Measurements from ENCODE around the gene ZNF407.

Gene ZNF407

GRCh38 chr18:74698881-74699280, 101.2 kb downstream of the ZNF407 start:
- no peaks in the 10 kb centered on the region for H3K9me3 ChIP-seq (ENCODE audit: severe bottlenecking)
- ATAC-seq (ENCODE audit: low read depth), result no peak
- no peaks in the 10 kb centered on the region for H3K4me1 ChIP-seq (ENCODE audit: insufficient read depth, poor library complexity, severe bottlenecking)
- no peak for DNase-seq (ENCODE audit: low spot score)
- H3K27me3 ChIP-seq (ENCODE audit: insufficient read depth, poor library complexity, severe bottlenecking), result no peaks in the 10 kb centered on the region
- H3K27ac ChIP-seq (ENCODE audit: poor library complexity, severe bottlenecking), result no peak overlapping the region
- H3K36me3 ChIP-seq (ENCODE audit: low read depth), result no peaks in the 10 kb centered on the region
- no peak overlapping the region for H3K4me3 ChIP-seq (ENCODE audit: severe bottlenecking)
- TF ChIP-seq, protein P1, sequence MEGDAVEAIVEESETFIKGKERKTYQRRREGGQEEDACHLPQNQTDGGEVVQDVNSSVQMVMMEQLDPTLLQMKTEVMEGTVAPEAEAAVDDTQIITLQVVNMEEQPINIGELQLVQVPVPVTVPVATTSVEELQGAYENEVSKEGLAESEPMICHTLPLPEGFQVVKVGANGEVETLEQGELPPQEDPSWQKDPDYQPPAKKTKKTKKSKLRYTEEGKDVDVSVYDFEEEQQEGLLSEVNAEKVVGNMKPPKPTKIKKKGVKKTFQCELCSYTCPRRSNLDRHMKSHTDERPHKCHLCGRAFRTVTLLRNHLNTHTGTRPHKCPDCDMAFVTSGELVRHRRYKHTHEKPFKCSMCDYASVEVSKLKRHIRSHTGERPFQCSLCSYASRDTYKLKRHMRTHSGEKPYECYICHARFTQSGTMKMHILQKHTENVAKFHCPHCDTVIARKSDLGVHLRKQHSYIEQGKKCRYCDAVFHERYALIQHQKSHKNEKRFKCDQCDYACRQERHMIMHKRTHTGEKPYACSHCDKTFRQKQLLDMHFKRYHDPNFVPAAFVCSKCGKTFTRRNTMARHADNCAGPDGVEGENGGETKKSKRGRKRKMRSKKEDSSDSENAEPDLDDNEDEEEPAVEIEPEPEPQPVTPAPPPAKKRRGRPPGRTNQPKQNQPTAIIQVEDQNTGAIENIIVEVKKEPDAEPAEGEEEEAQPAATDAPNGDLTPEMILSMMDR (IDR thresholded peaks at IDR 0.05; ENCODE audit: poor library complexity, severe bottlenecking), result no peak

DNA sequence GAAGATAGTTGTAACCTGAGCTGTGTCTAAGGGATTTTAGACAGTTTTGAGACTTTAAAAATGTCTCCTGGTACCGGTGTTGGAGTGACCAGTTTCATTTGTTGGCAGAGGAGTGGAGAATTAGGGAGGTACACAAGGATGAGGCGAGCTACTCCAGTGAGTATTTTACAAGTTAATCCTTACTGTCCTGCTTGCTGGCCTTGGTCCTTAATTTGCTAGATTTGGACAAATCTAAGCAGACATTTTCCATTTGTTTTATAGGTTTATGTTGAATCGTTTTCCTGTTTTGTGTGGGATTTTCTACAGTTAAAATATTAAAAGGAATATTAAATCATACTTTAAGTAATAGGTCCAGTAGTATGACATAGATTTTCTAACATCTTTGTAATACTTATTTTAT, 101.8 kb downstream of the ZNF407 start:
- no peak overlapping the region for H3K27ac ChIP-seq (ENCODE audit: poor library complexity, severe bottlenecking)
- DNase-seq (ENCODE audit: low spot score) (no peak), ATAC-seq (ENCODE audit: low read depth) (no peak)
- no peak overlapping the region for H3K4me3 ChIP-seq (ENCODE audit: severe bottlenecking)
- H3K27me3 ChIP-seq (ENCODE audit: insufficient read depth, poor library complexity, severe bottlenecking), result no peaks in the 10 kb centered on the region
- H3K36me3 ChIP-seq (ENCODE audit: low read depth), result no peaks in the 10 kb centered on the region
- TF ChIP-seq, protein P1 (IDR thresholded peaks at IDR 0.05; ENCODE audit: poor library complexity, severe bottlenecking), result no peak
- H3K9me3 ChIP-seq (ENCODE audit: severe bottlenecking), result no peaks in the 10 kb centered on the region
- no peaks in the 10 kb centered on the region for H3K4me1 ChIP-seq (ENCODE audit: insufficient read depth, poor library complexity, severe bottlenecking)

DNA sequence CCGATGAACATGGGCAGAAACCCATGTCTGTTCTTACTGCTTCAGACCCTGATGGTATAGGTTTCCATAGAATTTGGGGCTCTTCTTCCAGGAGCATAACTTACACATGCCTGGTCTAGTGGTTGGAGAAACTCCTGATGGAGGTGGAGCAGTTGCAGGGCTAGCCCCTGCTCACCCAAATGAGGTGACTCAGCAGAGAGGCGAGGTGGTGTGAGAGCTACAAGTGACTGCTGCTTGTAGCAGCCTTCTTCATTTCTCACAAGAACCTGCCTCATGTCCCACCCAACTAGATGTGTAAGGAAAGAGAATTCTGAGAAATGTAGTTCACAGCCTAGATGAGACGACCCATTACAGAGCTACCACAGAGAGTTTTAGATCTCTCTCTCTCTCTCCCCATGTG, 105.3 kb downstream of the ZNF407 start:
- Histone ChIP-seq H3K9me3 (ENCODE audit: severe bottlenecking) (no peaks in the 10 kb centered on the region), H3K4me3 (ENCODE audit: severe bottlenecking) (no peak overlapping the region), H3K27me3 (ENCODE audit: insufficient read depth, poor library complexity, severe bottlenecking) (no peaks in the 10 kb centered on the region), H3K36me3 (ENCODE audit: low read depth) (no peaks in the 10 kb centered on the region), H3K4me1 (ENCODE audit: insufficient read depth, poor library complexity, severe bottlenecking) (no peaks in the 10 kb centered on the region), H3K27ac (ENCODE audit: poor library complexity, severe bottlenecking) (no peak overlapping the region)
- TF ChIP-seq, protein P1 (IDR thresholded peaks at IDR 0.05; ENCODE audit: poor library complexity, severe bottlenecking), result no peak
- ATAC-seq (ENCODE audit: low read depth) (no peak), DNase-seq (ENCODE audit: low spot score) (no peak)

DNA sequence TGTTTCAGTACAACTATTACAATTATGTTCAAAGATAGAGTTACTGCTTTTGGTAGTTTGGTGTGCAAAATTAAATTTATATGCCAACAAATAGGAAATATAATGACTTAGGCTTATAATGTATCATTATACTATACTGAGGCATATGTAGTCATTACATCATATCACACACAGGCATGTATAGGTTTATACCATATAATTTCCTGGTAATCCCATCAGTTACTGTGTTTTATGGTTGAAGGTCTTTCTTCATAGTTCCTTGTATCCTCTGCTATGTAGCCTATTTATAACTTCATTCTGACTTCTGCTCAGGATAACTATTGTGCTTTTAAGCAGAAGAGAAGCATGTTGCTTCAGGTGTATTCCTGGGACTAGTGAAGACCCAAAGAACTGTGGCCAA, 110.5 kb downstream of the ZNF407 start:
- Histone ChIP-seq H3K27me3 (ENCODE audit: insufficient read depth, poor library complexity, severe bottlenecking) (no peaks in the 10 kb centered on the region), H3K4me3 (ENCODE audit: severe bottlenecking) (no peak overlapping the region), H3K27ac (ENCODE audit: poor library complexity, severe bottlenecking) (no peak overlapping the region), H3K4me1 (ENCODE audit: insufficient read depth, poor library complexity, severe bottlenecking) (no peaks in the 10 kb centered on the region), H3K36me3 (ENCODE audit: low read depth) (no peaks in the 10 kb centered on the region), H3K9me3 (ENCODE audit: severe bottlenecking) (no peaks in the 10 kb centered on the region)
- TF ChIP-seq, protein P1 (IDR thresholded peaks at IDR 0.05; ENCODE audit: poor library complexity, severe bottlenecking), result no peak
- ATAC-seq (ENCODE audit: low read depth) (no peak), DNase-seq (ENCODE audit: low spot score) (no peak)

DNA sequence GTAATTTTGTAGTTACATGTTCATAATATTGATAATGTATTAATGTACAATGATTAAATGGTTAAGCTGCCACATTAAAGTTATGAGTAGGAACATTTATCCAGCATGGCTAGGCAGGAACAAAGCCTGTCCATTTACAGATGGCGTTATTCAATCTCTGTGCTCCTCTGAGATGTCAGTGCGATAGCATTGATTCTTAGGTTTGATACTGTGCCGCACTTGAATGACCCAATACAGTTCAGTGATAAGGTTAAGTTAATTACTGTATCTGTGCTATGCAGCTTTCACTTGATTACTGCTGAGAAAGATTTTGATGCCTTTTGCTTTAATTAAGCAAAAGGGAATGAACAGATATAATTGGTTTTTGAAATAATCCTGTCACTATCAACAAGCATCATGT, 111.8 kb downstream of the ZNF407 start:
- no peak overlapping the region for H3K27ac ChIP-seq (ENCODE audit: poor library complexity, severe bottlenecking)
- no peak overlapping the region for H3K4me3 ChIP-seq (ENCODE audit: severe bottlenecking)
- DNase-seq (ENCODE audit: low spot score) (no peak), ATAC-seq (ENCODE audit: low read depth) (no peak)
- no peaks in the 10 kb centered on the region for H3K36me3 ChIP-seq (ENCODE audit: low read depth)
- TF ChIP-seq, protein P1 (IDR thresholded peaks at IDR 0.05; ENCODE audit: poor library complexity, severe bottlenecking), result no peak
- H3K4me1 ChIP-seq (ENCODE audit: insufficient read depth, poor library complexity, severe bottlenecking), result no peaks in the 10 kb centered on the region
- no peaks in the 10 kb centered on the region for H3K27me3 ChIP-seq (ENCODE audit: insufficient read depth, poor library complexity, severe bottlenecking)
- H3K9me3 ChIP-seq (ENCODE audit: severe bottlenecking), result no peaks in the 10 kb centered on the region

Data from RWPE2 (cell line).